ENCODE measurements around the gene TANC2.

Gene TANC2

GRCh38 chr17:62998665-62999393, 32.8 kb downstream of the TANC2 start:
- H3K4me1 ChIP-seq (ENCODE audit: control insufficient read depth in 1 of 2, insufficient read depth in 2 of 2, low read length in 2 of 2): no peaks in the 10 kb centered on the region
- H3K9me3 ChIP-seq (ENCODE audit: control insufficient read depth in 1 of 2, low read length in 2 of 2): no peaks in the 10 kb centered on the region
- H3K27me3 ChIP-seq (ENCODE audit: control insufficient read depth in 1 of 2, insufficient read depth in 2 of 2, low read length in 2 of 2): no peaks in the 10 kb centered on the region
- H3K4me3 ChIP-seq (ENCODE audit: low read depth in 1 of 2, low read length in 2 of 2): no peak overlapping the region
- no peaks in the 10 kb centered on the region for H3K36me3 ChIP-seq (ENCODE audit: control insufficient read depth in 1 of 2, insufficient read depth in 2 of 2, low read length in 2 of 2)
- no peak overlapping the region for H3K27ac ChIP-seq (ENCODE audit: low read depth, low read length)
- H3K9ac ChIP-seq (ENCODE audit: low read depth in 1 of 2, low read length in 2 of 2): no peak overlapping the region

DNA sequence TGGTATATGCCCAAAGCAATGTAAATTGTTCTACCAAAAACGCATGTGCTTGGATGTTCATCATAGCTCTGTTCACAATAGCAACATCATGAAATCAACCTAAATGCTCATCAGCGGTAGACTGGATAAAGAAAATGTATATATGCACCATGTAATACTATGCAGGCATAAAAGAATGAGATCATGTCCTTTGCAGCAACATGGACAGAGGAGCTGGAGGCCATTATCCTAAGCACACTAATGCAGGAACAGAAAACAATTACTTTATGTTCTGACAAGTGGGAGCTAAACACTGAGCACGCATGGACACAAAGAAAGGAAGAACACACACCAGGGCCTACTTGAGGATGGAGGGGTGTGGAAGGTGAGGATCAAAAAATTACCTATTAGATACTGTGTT, 33.7 kb downstream of the TANC2 start:
- Histone ChIP-seq H3K27me3 (ENCODE audit: control insufficient read depth in 1 of 2, insufficient read depth in 2 of 2, low read length in 2 of 2) (no peaks in the 10 kb centered on the region), H3K36me3 (ENCODE audit: control insufficient read depth in 1 of 2, insufficient read depth in 2 of 2, low read length in 2 of 2) (no peaks in the 10 kb centered on the region), H3K9ac (ENCODE audit: low read depth in 1 of 2, low read length in 2 of 2) (no peak overlapping the region), H3K4me3 (ENCODE audit: low read depth in 1 of 2, low read length in 2 of 2) (no peak overlapping the region), H3K9me3 (ENCODE audit: control insufficient read depth in 1 of 2, low read length in 2 of 2) (no peaks in the 10 kb centered on the region), H3K27ac (ENCODE audit: low read depth, low read length) (no peak overlapping the region), H3K4me1 (ENCODE audit: control insufficient read depth in 1 of 2, insufficient read depth in 2 of 2, low read length in 2 of 2) (no peaks in the 10 kb centered on the region)

GRCh38 chr17:63001689-63002394, 35.8 kb downstream of the TANC2 start:
- Histone ChIP-seq H3K9ac (ENCODE audit: low read depth in 1 of 2, low read length in 2 of 2) (no peak overlapping the region), H3K9me3 (ENCODE audit: control insufficient read depth in 1 of 2, low read length in 2 of 2) (no peaks in the 10 kb centered on the region), H3K27me3 (ENCODE audit: control insufficient read depth in 1 of 2, insufficient read depth in 2 of 2, low read length in 2 of 2) (no peaks in the 10 kb centered on the region), H3K36me3 (ENCODE audit: control insufficient read depth in 1 of 2, insufficient read depth in 2 of 2, low read length in 2 of 2) (no peaks in the 10 kb centered on the region), H3K4me1 (ENCODE audit: control insufficient read depth in 1 of 2, insufficient read depth in 2 of 2, low read length in 2 of 2) (no peaks in the 10 kb centered on the region), H3K4me3 (ENCODE audit: low read depth in 1 of 2, low read length in 2 of 2) (no peak overlapping the region), H3K27ac (ENCODE audit: low read depth, low read length) (no peak overlapping the region)

DNA sequence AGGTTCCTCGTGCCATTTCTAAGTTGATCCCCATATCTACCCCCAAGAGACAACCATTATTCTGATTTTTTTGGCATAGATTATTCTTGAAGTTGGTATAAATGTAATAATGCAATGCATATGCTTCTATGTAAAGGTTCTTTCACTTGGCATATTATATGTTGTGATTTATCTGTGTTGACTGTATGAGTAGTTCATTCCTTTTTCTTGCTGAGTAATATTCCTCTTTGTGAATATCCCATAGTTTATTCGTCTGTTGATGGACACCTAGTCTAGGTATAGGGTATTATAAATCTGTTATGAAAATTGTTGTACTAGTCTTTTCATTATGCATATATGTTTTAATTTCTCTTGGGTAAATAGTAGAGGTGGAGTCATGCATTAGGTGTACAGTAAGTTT, 36.6 kb downstream of the TANC2 start:
- H3K4me3 ChIP-seq (ENCODE audit: low read depth in 1 of 2, low read length in 2 of 2): no peak overlapping the region
- no peaks in the 10 kb centered on the region for H3K4me1 ChIP-seq (ENCODE audit: control insufficient read depth in 1 of 2, insufficient read depth in 2 of 2, low read length in 2 of 2)
- H3K9ac ChIP-seq (ENCODE audit: low read depth in 1 of 2, low read length in 2 of 2): no peak overlapping the region
- no peaks in the 10 kb centered on the region for H3K36me3 ChIP-seq (ENCODE audit: control insufficient read depth in 1 of 2, insufficient read depth in 2 of 2, low read length in 2 of 2)
- no peaks in the 10 kb centered on the region for H3K9me3 ChIP-seq (ENCODE audit: control insufficient read depth in 1 of 2, low read length in 2 of 2)
- no peak overlapping the region for H3K27ac ChIP-seq (ENCODE audit: low read depth, low read length)
- no peaks in the 10 kb centered on the region for H3K27me3 ChIP-seq (ENCODE audit: control insufficient read depth in 1 of 2, insufficient read depth in 2 of 2, low read length in 2 of 2)

- no peak overlapping the region for H3K9ac ChIP-seq (ENCODE audit: low read depth in 1 of 2, low read length in 2 of 2)
- no peak overlapping the region for H3K4me3 ChIP-seq (ENCODE audit: low read depth in 1 of 2, low read length in 2 of 2)
- H3K36me3 ChIP-seq (ENCODE audit: control insufficient read depth in 1 of 2, insufficient read depth in 2 of 2, low read length in 2 of 2): no peaks in the 10 kb centered on the region
- no peaks in the 10 kb centered on the region for H3K27me3 ChIP-seq (ENCODE audit: control insufficient read depth in 1 of 2, insufficient read depth in 2 of 2, low read length in 2 of 2)
- no peaks in the 10 kb centered on the region for H3K9me3 ChIP-seq (ENCODE audit: control insufficient read depth in 1 of 2, low read length in 2 of 2)
- no peaks in the 10 kb centered on the region for H3K4me1 ChIP-seq (ENCODE audit: control insufficient read depth in 1 of 2, insufficient read depth in 2 of 2, low read length in 2 of 2)
- no peak overlapping the region for H3K27ac ChIP-seq (ENCODE audit: low read depth, low read length)
These were observed 49.8 kb downstream of the TANC2 start for GRCh38 chr17:63015824-63016223.
